NCI-H2029 treated with DMSO at 0.1 percent for 48 hours (cell line): ENCODE measurements around the gene SLC25A51.
"Not testable (repeated sequence)": the region's sequence is repeated elsewhere in the genome, so short reads cannot be mapped to it uniquely, and the experiment has no call there.

ENCODE experiments used
- DNase-seq: peaks from one replicate; lab custom pipeline; 2025; lab: John Stamatoyannopoulos, UW

The SLC25A51 gene

GRCh38 chr9:37904445-37905130 lies 661 bp upstream of the SLC25A51 start:
- DNase-seq, result no peak

- DNase-seq, result no peak
These were observed 906 bp downstream of the SLC25A51 start for GRCh38 chr9:37902796-37903646.

GRCh38 chr9:37902131-37902530 lies 1.8 kb downstream of the SLC25A51 start:
- DNase-seq, result no peak

DNA sequence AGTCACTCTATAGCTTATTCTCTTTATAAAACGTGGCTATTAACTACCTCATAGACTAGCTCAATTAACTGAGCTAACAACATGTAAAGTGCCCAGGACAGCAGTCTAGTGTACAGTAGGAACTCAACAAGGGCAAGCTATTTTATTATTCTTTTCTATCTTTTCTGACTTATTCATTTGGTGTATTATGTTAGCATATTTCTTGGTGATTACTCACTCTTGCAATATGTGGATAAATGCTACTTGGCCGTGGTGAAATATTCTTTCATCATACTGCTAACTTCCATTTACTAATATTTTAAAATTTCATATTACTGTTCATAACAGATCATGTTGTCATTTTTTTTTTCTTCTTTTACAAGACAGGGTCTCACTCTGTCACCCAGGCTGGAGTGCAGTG lies 4.9 kb downstream of the SLC25A51 start:
- no peak for DNase-seq

DNA sequence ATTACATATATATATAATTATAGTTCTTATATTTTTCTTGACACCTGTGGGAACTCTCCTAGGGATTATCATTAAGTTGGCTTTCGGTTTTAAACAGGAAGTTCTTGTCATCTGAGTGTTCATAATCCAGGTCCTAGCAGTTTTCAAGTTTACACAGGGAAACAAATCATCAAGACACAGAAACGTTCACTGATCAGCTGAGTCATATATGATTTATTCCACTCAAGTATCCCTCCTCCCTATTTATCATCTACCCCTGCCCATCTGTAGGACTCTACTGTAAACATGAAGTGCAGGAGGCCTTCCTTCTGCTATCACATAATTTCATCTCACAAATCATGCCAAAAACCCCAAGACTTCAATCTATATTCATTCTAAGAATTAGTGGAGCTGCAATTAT lies 6.3 kb downstream of the SLC25A51 start:
- DNase-seq, result no peak

- no peak for DNase-seq
These were observed 11.9 kb downstream of the SLC25A51 start for GRCh38 chr9:37892063-37892462.

DNA sequence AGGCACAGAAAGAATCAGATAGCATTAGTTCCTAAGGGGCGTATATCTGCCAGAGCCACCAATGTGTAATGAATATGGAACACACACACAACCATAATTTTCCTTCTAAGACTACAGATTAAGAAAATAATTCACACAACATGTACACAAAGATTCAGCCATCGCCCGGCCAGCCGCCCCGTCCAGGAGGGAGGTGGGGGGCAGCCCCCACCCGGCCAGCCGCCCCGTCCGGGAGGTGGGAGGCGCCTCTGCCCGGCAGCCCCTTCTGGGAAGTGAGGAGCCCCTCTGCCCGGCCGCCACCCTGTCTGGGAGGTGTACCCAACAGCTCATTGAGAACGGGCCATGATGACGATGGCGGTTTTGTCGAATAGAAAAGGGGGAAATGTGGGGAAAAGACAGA lies 12.9 kb downstream of the SLC25A51 start:
- not testable (repeated sequence) for DNase-seq

- no peak for DNase-seq
These were observed 14.4 kb downstream of the SLC25A51 start for GRCh38 chr9:37889536-37889935.

GRCh38 chr9:37887977-37888583 lies 15.8 kb downstream of the SLC25A51 start:
- DNase-seq, result not testable (repeated sequence)

GRCh38 chr9:37880916-37881479 lies 22.9 kb downstream of the SLC25A51 start:
- no peak for DNase-seq

- no peak for DNase-seq
These were observed 27.6 kb downstream of the SLC25A51 start for GRCh38 chr9:37876376-37876775.

- DNase-seq, result no peak
These were observed 30.0 kb downstream of the SLC25A51 start for GRCh38 chr9:37873955-37874354.

GRCh38 chr9:37870799-37871176 lies 33.1 kb downstream of the SLC25A51 start:
- DNase-seq, result no peak

DNA sequence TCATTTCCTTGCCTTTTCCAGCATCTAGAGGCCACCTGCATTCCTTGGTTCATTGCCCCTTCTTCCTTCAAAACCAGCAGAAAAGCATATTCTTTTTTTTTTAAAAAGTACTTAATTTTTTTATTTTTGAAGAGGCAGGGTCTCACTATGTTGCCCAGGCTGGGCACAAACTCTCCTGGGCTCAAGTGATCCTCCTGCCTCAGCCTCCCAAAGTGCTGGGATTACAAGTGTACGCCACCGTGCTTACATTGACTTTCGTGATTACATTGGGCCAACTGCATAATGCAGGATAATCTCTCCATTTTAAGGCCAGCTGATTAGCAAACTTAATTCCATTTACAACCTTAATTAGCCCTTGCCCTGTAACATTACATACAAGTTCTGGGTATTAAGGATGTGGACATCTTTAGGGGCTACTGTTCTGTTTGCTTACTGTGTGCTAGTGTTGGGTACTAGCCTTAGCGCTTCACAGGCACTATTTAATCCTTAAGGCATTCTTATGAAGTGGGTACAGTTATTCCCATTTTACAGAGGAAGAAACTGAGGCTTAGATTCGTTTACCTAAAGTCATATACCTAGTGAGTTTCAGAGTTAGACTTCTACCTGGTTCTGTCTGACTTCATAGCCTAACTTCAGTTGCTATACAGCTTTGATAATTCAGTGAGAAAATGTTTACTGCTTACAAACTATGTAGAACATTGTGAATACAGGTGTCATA lies 33.7 kb downstream of the SLC25A51 start:
- no peak for DNase-seq

- DNase-seq, result no peak
These were observed 41.4 kb downstream of the SLC25A51 start for GRCh38 chr9:37862530-37862929.

- DNase-seq, result no peak
These were observed 44.9 kb downstream of the SLC25A51 start for GRCh38 chr9:37859043-37859442.

DNA sequence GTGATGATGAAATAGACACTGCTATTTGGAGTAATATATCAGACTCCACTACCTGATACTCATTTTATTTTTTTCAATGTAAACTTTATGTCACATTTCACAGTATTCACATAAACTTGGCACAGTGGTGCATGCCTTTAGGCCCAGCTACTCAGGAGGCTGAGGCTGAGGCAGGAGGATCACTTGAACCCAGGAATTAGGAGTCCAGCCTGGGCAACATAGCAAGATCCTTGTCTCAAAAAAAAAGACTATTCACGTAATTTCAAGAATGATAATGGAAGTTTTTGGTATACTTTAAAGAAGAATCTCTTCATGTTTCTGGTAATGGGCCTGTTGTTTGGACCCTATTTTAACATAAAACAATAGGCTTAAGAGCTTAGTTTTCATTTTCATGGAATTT lies 47.4 kb downstream of the SLC25A51 start:
- DNase-seq, result no peak

DNA sequence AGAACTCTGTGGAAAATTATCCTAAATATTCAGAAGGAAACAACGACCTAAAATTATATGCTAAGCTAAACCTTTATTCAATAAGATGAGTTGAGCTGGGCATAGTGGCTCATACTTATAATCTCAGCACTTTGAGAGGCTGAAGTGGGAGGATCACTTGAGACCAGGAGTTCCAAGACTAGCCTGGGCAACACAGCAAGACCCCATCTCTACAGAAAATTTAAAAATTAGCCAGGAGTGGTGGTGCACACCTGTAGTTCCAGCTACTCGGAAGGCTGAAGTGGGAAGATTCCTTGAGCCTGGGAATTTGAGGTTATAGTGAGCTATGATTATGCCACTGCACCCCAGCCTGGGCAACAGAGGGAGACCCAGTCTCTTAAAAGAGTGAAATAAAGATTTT lies 51.7 kb downstream of the SLC25A51 start:
- no peak for DNase-seq

DNA sequence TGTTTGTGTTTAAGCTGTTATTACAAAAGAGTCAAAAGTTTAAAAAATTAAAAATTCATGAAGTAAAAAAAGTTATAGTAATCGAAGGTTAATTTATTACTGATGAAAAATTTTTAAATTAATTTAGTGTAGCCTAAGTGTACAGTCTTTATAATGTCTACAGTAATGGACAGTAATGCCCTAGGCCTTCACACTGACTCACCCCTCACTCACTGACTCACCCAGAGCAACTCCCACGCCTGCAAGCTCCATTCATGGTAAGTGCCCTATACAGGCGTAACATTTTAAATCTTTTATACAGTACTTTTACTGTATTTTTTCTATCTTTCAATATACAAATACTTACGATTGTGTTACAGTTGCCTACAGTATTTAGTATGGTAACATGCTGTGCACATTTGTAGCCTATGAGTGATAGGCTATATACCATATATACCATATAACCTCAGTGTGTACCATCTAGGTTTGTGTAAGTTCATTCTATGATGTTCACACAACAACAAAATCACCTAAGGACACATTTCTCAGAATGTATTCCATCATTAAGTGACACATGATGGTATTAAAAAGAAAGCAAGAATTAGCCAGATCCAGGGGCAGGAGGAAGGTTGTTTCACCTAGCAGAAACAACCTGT lies 63.2 kb downstream of the SLC25A51 start:
- DNase-seq, result no peak

GRCh38 chr9:37839496-37840461 lies 64.1 kb downstream of the SLC25A51 start:
- no peak for DNase-seq
